LNCaP clone FGC (cell line): ENCODE data around the gene RPS19.
"Not testable (repeated sequence)": the region's sequence is repeated elsewhere in the genome, so short reads cannot be mapped to it uniquely, and the experiment has no call there.

ENCODE experiments used
- DNase-seq: peaks from one replicate; pipeline ENCODE4 v3.0.0-alpha.2; 2011; ENCODE audit warnings: low read depth
- H3K4me3 ChIP-seq: 2 replicates; pipeline ENCODE4 v1.5.1; 2011; ENCODE audit warnings: mild to moderate bottlenecking, low read depth, low read length, control low read depth
- CTCF ChIP-seq: IDR thresholded peaks from 2 replicates; pipeline ENCODE4 v1.5.1; 2012; ENCODE audit warnings: mild to moderate bottlenecking; ENCODE audit not compliant: control insufficient read depth, insufficient read depth; ENCODE audit errors: extremely low read depth

Gene RPS19

DNA sequence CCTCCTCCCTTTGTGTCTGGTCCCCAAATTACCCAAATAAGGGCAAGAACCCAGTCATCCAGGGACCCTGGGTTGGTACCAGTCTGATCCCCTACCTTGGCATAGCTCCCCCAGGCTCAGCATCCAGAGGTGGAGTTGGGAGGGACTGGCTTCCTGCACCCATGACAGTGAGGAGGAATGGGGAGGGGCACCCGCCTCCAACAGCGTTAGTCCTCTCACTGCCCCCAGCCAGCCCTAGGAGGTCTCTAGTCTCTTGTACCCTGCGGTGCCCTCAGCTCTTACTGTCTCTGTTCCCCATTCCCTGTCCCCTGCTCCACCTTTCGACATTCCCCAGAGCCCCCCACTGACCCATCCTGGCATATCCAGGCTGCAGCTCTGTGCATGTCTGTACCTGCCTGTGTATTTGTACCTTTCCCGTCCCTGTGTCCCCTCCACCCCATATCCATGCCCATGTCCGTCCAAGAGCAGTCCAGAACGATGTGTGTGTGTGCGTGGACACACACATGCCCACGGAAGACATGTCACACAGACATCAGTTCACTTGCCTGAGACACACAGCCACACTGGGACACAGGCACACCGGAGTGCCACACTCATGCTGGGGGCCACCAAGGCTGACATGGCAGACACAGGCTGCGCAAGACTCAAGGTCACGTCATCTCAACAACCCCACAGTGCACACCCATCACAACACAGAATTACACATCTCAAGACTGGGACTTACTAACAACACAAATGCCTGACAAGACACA is 50.4 kb downstream of the RPS19 start:
- no peak overlapping the region for H3K4me3 ChIP-seq
- no peak for TF ChIP-seq CTCF
- DNase-seq = no peak

GRCh38 chr19:41910992-41911888 is 51.2 kb downstream of the RPS19 start:
- no peak for DNase-seq
- TF ChIP-seq CTCF = no peak

GRCh38 chr19:41911889-41912731 is 52.1 kb downstream of the RPS19 start:
- no peak overlapping the region for H3K4me3 ChIP-seq
- no peak for DNase-seq
- TF ChIP-seq CTCF = no peak

More at GRCh38 chr19:41910992-41911888, 51.2 kb downstream of the RPS19 start:
- H3K4me3 ChIP-seq = no peak overlapping the region

DNA sequence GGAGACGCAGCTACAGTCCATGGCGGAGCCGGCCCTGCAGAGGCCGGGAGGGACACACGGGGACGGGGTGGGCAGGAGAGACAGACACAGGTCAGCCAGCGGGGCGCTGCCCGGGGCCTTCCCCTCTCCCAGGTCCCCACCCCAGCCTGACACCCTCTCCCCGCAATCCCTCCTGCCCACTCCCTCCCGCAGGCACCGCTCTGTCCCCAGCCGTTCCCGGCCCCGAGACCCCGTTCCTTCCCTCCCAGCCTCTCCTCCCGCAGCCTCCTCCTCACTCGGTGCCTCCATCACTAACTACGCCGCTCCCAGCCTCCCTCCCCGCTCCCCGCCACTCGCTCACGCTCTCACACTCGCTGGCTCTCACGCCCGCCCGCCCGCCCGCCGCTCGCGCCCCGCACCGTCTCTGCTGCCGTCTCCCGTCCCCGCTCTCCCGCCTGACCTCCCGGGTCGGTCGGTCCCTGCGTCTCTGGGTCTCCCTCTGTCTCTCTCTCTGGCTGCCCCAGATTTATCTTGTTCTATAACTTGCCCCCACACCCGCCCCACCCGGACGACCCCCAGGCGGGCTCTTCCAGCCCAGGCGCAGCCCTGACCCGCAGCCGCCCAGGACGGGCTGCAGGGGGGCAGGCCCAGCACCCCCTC is 53.0 kb downstream of the RPS19 start:
- no peak for TF ChIP-seq CTCF
- no peak overlapping the region for H3K4me3 ChIP-seq
- no peak for DNase-seq

DNA sequence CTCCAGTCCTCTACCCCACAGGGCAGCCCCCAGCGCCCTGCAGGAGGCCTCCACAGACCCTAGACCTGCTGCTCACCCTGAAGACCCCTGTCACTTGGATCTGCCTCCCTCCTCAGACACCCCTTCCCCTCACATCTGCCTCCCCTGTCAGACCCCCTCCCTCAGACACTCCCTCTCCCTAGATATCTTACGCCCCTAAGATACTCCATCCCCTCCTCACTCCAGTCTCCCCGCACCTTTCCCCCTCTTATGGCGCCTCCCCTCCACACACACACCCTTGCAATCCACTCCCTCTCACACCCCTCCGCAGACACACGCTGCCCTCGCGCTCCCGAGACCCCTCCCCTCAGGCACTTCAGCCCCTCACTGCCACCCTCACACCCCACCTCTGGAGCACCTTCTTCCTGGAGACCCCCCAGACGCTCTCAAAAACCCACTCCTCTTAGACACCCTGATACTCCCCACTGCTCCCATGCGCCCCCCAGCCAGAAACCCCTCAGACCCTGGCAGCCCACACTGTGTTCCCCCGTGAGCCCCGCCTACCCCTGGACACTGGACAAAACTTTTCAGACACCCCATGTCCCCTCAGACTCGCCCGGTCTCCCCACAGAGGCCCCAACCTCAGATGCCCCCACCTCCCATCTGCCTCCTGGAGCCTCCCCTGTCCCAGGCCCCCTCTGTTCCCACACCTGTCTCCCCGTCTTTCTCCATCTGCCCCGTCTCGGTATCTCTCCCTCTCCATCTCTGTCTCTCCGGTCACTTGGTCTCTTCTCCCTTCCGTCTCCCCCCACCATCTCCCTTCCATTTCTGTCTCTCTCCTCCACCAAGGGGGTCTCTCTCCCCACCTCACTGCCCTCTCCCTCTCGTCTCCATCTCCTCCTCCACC is 53.7 kb downstream of the RPS19 start:
- no peak for TF ChIP-seq CTCF
- DNase-seq = no peak
- no peak overlapping the region for H3K4me3 ChIP-seq

DNA sequence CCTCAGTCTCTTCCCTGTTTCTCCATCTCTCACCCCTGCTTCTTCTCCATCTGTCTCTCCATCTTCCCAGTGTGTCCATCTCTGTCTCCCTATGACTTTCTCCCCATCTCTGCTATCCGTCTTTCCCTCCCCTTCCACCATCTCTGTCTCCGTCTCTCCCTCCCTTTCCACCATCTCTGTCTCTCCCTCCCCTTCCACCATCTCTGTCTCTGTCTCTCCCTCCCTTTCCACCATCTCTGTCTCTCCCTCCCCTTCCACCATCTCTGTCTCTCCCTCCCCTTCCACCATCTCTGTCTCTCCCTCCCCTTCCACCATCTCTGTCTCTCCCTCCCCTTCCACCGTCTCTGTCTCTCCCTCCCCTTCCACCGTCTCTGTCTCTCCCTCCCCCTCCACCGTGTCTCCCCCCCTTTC is 54.4 kb downstream of the RPS19 start:
- not testable (repeated sequence) for DNase-seq, H3K4me3 ChIP-seq
